Measurements from ENCODE around the gene LSM4. TPM values are rescaled to one million over a fixed set of nuclear protein-coding genes. Genes with fewer than 3 reads are reported as not detected.
A peak's percentile ranks its signal among the peaks of the same experiment; 100 is the strongest.

LSM4 gene
- total RNA-seq, 6 donors from 2014 or later = 39.8 to 147 (median 107) TPM

DNA sequence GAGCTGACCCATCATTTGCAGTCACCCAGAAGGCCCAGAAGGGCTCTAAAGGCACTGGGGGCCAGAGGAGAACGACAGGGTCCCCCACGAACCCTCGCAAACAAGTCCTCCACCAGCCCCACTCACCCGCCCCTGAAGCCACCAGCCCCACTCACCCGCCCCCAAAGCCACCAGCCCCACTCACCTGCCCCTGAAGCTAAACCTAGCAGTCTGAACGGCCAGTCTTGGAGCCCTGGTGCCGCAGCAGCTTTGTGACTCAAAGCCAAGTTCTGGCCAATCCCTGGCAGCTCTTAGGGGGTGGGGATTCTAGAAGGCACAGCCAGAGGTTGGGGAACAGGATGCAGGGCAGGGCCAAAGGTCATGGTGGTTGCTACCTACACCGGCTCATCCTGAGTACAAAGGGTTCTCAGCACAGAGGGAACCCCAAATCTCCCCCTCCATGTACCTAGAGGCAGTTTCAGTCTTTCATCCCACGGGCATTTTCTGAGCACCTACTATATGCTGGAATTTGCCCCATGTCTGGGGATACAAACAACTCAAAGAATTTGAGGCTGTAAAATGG, 48.6 kb downstream of the LSM4 start, which contains the start of gene IQCN:
IQCN (minus strand) TSS at position 234 of the 562 bp plus-strand sequence. CDS start 4,974 bp downstream, outside the sequence.
- 88 to 90% methylated on average over 7 to 9 of the region's 9 CpGs for WGBS, 2 donors
- Histone ChIP-seq H3K27ac (peak within 1 kb of the TSS; percentile 14 to 50 (median 34)), H3K4me3 (peak within 1 kb of the TSS in 1 of 4 donors; percentile 20), H3K27me3 (no peaks in the 10 kb centered on the region), H3K9me3 (no peaks in the 10 kb centered on the region), H3K36me3 (peaks cover 3 to 31% (median 16%) of the 10 kb centered on the region in 4 donors), H3K4me1 (peaks cover 41 to 49% (median 45%) of the 10 kb centered on the region in 4 donors)
- TF ChIP-seq POLR2AphosphoS5 (IDR thresholded peaks at IDR 0.05) (no peak), EP300 (IDR thresholded peaks at IDR 0.05) (no peak), POLR2A (IDR thresholded peaks at IDR 0.05) (no peak)
- TF ChIP-seq, protein P1, sequence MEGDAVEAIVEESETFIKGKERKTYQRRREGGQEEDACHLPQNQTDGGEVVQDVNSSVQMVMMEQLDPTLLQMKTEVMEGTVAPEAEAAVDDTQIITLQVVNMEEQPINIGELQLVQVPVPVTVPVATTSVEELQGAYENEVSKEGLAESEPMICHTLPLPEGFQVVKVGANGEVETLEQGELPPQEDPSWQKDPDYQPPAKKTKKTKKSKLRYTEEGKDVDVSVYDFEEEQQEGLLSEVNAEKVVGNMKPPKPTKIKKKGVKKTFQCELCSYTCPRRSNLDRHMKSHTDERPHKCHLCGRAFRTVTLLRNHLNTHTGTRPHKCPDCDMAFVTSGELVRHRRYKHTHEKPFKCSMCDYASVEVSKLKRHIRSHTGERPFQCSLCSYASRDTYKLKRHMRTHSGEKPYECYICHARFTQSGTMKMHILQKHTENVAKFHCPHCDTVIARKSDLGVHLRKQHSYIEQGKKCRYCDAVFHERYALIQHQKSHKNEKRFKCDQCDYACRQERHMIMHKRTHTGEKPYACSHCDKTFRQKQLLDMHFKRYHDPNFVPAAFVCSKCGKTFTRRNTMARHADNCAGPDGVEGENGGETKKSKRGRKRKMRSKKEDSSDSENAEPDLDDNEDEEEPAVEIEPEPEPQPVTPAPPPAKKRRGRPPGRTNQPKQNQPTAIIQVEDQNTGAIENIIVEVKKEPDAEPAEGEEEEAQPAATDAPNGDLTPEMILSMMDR (IDR thresholded peaks at IDR 0.05) = no peak
- DNase-seq (peak in 1 of 2 donors; percentile 69), ATAC-seq (ENCODE audit: low FRiP score in 2 of 2) (peak; percentile 0 to 23)

DNA sequence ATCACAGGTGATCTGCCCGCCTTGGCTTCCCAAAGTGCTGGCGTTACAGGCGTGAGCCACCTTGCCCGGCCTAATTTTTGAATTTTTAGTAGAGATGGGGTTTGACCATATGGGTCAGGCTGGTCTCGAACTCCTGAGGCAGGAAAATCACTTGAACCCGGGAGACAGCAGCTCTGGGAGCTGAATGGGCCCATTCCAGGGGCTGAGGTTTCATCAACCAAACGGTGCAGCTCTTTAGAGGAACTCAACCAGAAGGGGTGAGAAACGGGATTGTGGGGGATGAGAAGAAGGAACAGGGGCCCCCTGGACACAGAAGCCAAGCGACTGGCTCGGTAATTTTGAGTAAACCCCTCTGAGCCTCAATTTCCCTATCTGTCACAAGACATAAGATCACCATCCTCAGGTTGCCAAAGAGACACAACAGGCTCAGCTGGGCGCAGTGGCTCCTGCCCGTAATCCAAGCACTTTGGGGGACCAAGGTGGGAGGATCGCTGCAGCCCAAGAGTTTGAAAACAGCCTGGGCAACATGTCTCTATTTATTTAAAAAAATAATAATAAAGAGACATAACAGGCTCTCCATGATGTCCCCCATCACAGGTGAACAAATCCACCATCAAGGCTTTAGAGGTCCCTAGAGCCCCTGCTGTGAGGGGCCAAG, 49.2 kb downstream of the LSM4 start:
- no peak for ATAC-seq (ENCODE audit: low FRiP score in 2 of 2)
- WGBS, 2 donors = 86 to 94% methylated on average over 13 of the region's 13 CpGs

DNA sequence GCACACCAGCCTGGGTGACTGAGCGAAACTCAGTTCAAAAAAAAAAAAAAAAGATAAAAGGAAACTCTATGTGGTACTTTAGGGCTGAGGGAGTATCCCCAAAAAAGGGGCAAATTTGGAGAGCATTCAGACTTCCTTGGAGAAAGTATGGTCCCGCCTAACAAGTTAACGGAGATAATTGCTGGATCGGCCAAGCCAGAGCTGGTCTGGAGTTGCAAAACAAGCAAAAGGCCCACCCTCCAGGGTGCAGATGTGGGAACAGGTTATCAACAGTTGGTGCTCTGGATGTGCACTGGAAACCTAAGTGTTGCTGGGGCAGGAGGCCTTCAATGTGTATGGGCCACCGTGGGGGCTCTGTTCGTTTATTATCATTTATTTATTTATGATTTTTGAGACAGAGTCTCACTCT, 51.4 kb downstream of the LSM4 start:
- no peak for TF ChIP-seq EP300 (IDR thresholded peaks at IDR 0.05)
- TF ChIP-seq POLR2A (IDR thresholded peaks at IDR 0.05) = no peak
- TF ChIP-seq, protein P1 (IDR thresholded peaks at IDR 0.05) = no peak
- TF ChIP-seq POLR2AphosphoS5 (IDR thresholded peaks at IDR 0.05) = no peak
- no peak overlapping the region for H3K4me3 ChIP-seq
- no peak overlapping the region for H3K27ac ChIP-seq
- peaks cover 7 to 30% (median 14%) of the 10 kb centered on the region in 4 donors for H3K36me3 ChIP-seq
- no peaks in the 10 kb centered on the region for H3K9me3 ChIP-seq
- no peaks in the 10 kb centered on the region for H3K27me3 ChIP-seq
- H3K4me1 ChIP-seq = peaks cover 20 to 23% (median 22%) of the 10 kb centered on the region in 4 donors
- DNase-seq (no peak), ATAC-seq (ENCODE audit: low FRiP score in 2 of 2) (peak in 1 of 2 donors; percentile 10)
- WGBS, 2 donors = 56% methylated on average over 6 of the region's 6 CpGs

More for the DNA sequence above, 49.2 kb downstream of the LSM4 start:
- Histone ChIP-seq H3K4me1 (peaks cover 35 to 43% (median 40%) of the 10 kb centered on the region in 4 donors), H3K36me3 (peaks cover 3 to 25% (median 12%) of the 10 kb centered on the region in 4 donors), H3K27ac (peak overlapping the region in 3 of 4 donors; percentile 14 to 46 (median 21)), H3K4me3 (no peak overlapping the region), H3K9me3 (no peaks in the 10 kb centered on the region), H3K27me3 (no peaks in the 10 kb centered on the region)
- TF ChIP-seq EP300 (IDR thresholded peaks at IDR 0.05) (no peak), POLR2A (IDR thresholded peaks at IDR 0.05) (no peak), POLR2AphosphoS5 (IDR thresholded peaks at IDR 0.05) (no peak)
- DNase-seq = no peak

DNA sequence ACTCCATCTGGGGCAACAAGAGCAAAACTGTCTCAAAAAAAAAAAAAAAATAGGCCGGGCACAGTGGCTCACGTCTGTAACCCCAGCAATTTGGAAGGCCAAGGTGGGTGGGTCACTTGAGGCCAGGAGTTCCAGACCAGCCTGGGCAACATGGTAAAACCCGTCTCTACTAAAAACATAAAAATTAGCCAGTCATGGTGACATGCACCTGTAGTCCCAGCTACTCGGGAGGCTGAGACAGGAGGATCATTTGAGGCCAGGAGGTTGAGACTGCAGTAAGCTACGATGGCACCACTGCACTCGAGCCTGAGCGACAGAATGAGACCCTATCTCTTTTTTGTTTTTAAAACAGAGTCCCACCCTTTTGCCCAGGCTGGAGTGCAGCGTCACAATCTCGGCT, 52.5 kb downstream of the LSM4 start:
- Histone ChIP-seq H3K4me3 (no peak overlapping the region), H3K9me3 (no peaks in the 10 kb centered on the region), H3K4me1 (peaks cover 13% of the 10 kb centered on the region in 4 donors), H3K27me3 (no peaks in the 10 kb centered on the region), H3K27ac (no peak overlapping the region), H3K36me3 (peaks cover 7 to 32% (median 22%) of the 10 kb centered on the region in 4 donors)
- ATAC-seq (ENCODE audit: low FRiP score in 2 of 2) (no peak), DNase-seq (no peak)
- TF ChIP-seq, protein P1 (IDR thresholded peaks at IDR 0.05) = no peak
- TF ChIP-seq POLR2AphosphoS5 (IDR thresholded peaks at IDR 0.05) = no peak
- no peak for TF ChIP-seq POLR2A (IDR thresholded peaks at IDR 0.05)
- TF ChIP-seq EP300 (IDR thresholded peaks at IDR 0.05) = no peak
- WGBS, 2 donors = 91 to 99% methylated on average over 9 of the region's 9 CpGs

DNA sequence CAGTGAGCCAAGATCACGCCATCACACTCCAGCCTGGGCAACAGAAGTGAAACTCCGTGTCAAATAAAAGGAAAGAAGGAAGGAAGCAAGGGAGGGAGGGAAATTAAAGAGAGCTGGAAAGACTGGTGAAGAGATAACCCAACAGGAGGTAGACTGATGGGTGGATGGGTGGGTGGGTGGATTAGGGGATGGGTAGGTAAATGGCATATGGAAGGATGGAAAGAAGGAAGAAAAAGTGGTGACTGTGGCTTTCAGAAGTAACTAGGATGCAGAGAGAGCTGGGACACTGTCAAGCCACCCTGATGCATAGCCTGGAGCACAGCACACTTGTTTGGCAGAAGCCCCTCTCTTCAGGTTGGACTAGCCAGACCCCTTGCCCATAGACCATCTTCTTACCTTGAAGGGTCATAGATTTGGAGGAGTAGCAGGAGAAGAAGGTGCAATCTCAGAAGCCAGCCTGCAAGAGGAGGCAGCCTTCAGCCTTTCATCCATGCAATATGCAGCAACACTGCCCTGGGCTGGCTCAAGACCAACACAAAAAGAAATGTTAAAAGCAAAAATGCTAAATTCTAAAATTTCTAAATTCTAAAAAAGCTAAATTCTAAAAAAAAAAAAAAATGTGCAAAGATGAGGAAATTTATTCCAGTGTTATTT, 53.7 kb downstream of the LSM4 start:
- 60 to 70% methylated on average over 2 of the region's 2 CpGs for WGBS, 2 donors
- no peak overlapping the region for H3K4me3 ChIP-seq
- no peaks in the 10 kb centered on the region for H3K9me3 ChIP-seq
- no peak for DNase-seq
- no peak for ATAC-seq (ENCODE audit: low FRiP score in 2 of 2)
- peaks cover 1 to 2% (median 2%) of the 10 kb centered on the region in 4 donors for H3K4me1 ChIP-seq
- H3K27me3 ChIP-seq = no peaks in the 10 kb centered on the region
- TF ChIP-seq, protein P1 (IDR thresholded peaks at IDR 0.05) = no peak
- TF ChIP-seq POLR2A (IDR thresholded peaks at IDR 0.05) = peak in 1 of 4 donors; percentile 7
- TF ChIP-seq POLR2AphosphoS5 (IDR thresholded peaks at IDR 0.05) = no peak
- peaks cover 7 to 43% (median 33%) of the 10 kb centered on the region in 4 donors for H3K36me3 ChIP-seq
- no peak overlapping the region for H3K27ac ChIP-seq
